SK-N-SH (cell line): ENCODE results near the gene SHISAL2B. TPM values are rescaled to one million over a fixed set of nuclear protein-coding genes. Genes with fewer than 3 reads are reported as not detected.
A peak's percentile ranks its signal among the peaks of the same experiment; 100 is the strongest.

Source experiments
- CTCF ChIA-PET: fragments of 300-600, 350-600 bp; formaldehyde crosslinking; extraction: SDS; loops from one replicate; lab custom pipeline; 2021; lab: Yijun Ruan, JAX
- POLR2A ChIA-PET: fragments of 350-600 bp; sonication (Branson Sonifier 250); formaldehyde crosslinking; extraction: SDS; loops from one replicate; lab custom pipeline; 2020; ENCODE audit warnings: antibody characterized with exemption, inconsistent platforms; lab: Yijun Ruan, JAX
- DNase-seq: peaks from one replicate; pipeline ENCODE4 v3.0.0; 2012
- H2AFZ ChIP-seq: fragments of 200-600 bp; sonication (generic); 2 replicates; pipeline ENCODE4 v1.8.1; 2016; ENCODE audit warnings: antibody characterized with exemption, mild to moderate bottlenecking, low read depth
- H3F3A ChIP-seq: fragments of 200-600 bp; sonication (generic); replicated peaks from 2 replicates; pipeline ENCODE3; 2016; ENCODE audit warnings: antibody characterized with exemption, mild to moderate bottlenecking; ENCODE audit not compliant: insufficient read depth
- H3K27ac ChIP-seq, 2 experiments: fragments of 200-500 bp in 1 of 2; fragments of 200-600 bp in 1 of 2; sonication (Bioruptor generic) in 1 of 2; sonication (generic), shearing (Covaris generic) in 1 of 2; 2 replicates each; pipeline versions ENCODE4 v1.5.1 to v1.6.1; 2014 to 2016; ENCODE audit warnings: low read depth in 2 of 2, inconsistent platforms in 1 of 2, low read length in 1 of 2, mild to moderate bottlenecking in 1 of 2, mixed read lengths in 1 of 2
- H3K27me3 ChIP-seq: fragments of 200-600 bp; sonication (generic), shearing (Covaris generic); 2 replicates; pipeline ENCODE4 v1.6.1; 2016; ENCODE audit warnings: mixed run types; ENCODE audit not compliant: insufficient read depth
- H3K36me3 ChIP-seq, 2 experiments: fragments of 200-500 bp in 1 of 2; fragments of 200-600 bp in 1 of 2; sonication (Bioruptor generic) in 1 of 2; sonication (generic) in 1 of 2; replicated peaks in 1 of 2; 2 replicates each; pipeline versions ENCODE3 to v1.5.1; 2014 to 2016; ENCODE audit warnings: low read length in 1 of 2, mild to moderate bottlenecking in 1 of 2; ENCODE audit not compliant: insufficient read depth in 2 of 2, control insufficient read depth in 1 of 2
- H3K4me1 ChIP-seq, 2 experiments: fragments of 200-500 bp in 1 of 2; fragments of 200-600 bp in 1 of 2; sonication (Bioruptor generic) in 1 of 2; sonication (generic), shearing (Covaris generic) in 1 of 2; 2 replicates each; pipeline versions ENCODE4 v1.5.1 to v1.6.1; 2014 to 2016; ENCODE audit warnings: low read depth in 1 of 2, low read length in 1 of 2, mixed run types in 1 of 2; ENCODE audit not compliant: insufficient read depth in 2 of 2, control insufficient read depth in 1 of 2
- H3K4me2 ChIP-seq: fragments of 200-600 bp; sonication (generic), shearing (Covaris generic); 2 replicates; pipeline ENCODE4 v1.6.1; 2017; ENCODE audit warnings: mixed run types
- H3K4me3 ChIP-seq, 2 experiments: fragments of 200-500 bp in 1 of 2; fragments of 200-600 bp in 1 of 2; sonication (Bioruptor generic) in 1 of 2; sonication (generic), shearing (Covaris generic) in 1 of 2; 2 replicates each; pipeline versions ENCODE4 v1.5.1 to v1.8.1; 2014 to 2016; ENCODE audit warnings: low read depth in 2 of 2, inconsistent platforms in 1 of 2, low read length in 1 of 2, mild to moderate bottlenecking in 1 of 2, mixed read lengths in 1 of 2, moderate library complexity in 1 of 2
- H3K79me2 ChIP-seq: fragments of 200-600 bp; sonication (generic); 2 replicates; pipeline ENCODE4 v1.8.1; 2017; ENCODE audit warnings: mild to moderate bottlenecking; ENCODE audit not compliant: insufficient read depth
- H3K9ac ChIP-seq: fragments of 200-600 bp; sonication (generic); 2 replicates; pipeline ENCODE4 v1.6.1; 2017; ENCODE audit warnings: mixed run types
- H3K9me2 ChIP-seq: fragments of 200-600 bp; sonication (generic); 2 replicates; pipeline ENCODE4 v1.6.1; 2017; ENCODE audit warnings: mixed run types
- H3K9me3 ChIP-seq: fragments of 200-600 bp; sonication (generic); 2 replicates; pipeline ENCODE4 v1.6.1; 2017; ENCODE audit warnings: mixed run types, mild to moderate bottlenecking, moderate library complexity
- H4K20me1 ChIP-seq: fragments of 200-600 bp; sonication (generic); 2 replicates; pipeline ENCODE4 v1.6.1; 2017; ENCODE audit warnings: mild to moderate bottlenecking, mixed run types; ENCODE audit not compliant: insufficient read depth
- CHD2 ChIP-seq: fragments of 150-350 bp; IDR thresholded peaks from 2 replicates; pipeline ENCODE4 v1.6.1; 2018; ENCODE audit warnings: low read length; ENCODE audit not compliant: partially characterized antibody
- CTCF ChIP-seq: fragments of 200-600 bp; sonication (generic); IDR thresholded peaks from 2 replicates; pipeline ENCODE4 v1.6.1; 2017; ENCODE audit warnings: antibody characterized with exemption, mild to moderate bottlenecking, moderate library complexity
- EP300 ChIP-seq, 2 experiments: IDR thresholded peaks; 2 replicates each; pipeline versions ENCODE4 v1.4.0 to v1.6.1; 2012; ENCODE audit warnings: borderline replicate concordance in 1 of 2, low read depth in 1 of 2, low read length in 1 of 2
- FOXM1 ChIP-seq: IDR thresholded peaks from 2 replicates; pipeline ENCODE4 v1.4.0; 2012; ENCODE audit warnings: low read depth, mild to moderate bottlenecking
- MAX ChIP-seq: IDR thresholded peaks from 2 replicates; pipeline ENCODE4 v1.4.0; 2012; ENCODE audit warnings: low read depth
- MXI1 ChIP-seq: IDR thresholded peaks from 2 replicates; pipeline ENCODE4 v1.6.1; 2012; ENCODE audit warnings: mild to moderate bottlenecking, low read depth, low read length, improper control_type of control experiment
- NFIC ChIP-seq: IDR thresholded peaks from 2 replicates; pipeline ENCODE4 v1.4.0; 2012; ENCODE audit warnings: borderline replicate concordance
- PBX3 ChIP-seq: IDR thresholded peaks from 2 replicates; pipeline ENCODE4; 2012
- RFX5 ChIP-seq: IDR thresholded peaks from 2 replicates; pipeline ENCODE4 v1.6.1; 2012; ENCODE audit warnings: mild to moderate bottlenecking, improper control_type of control experiment, low read length
- RXRA ChIP-seq: IDR thresholded peaks from 2 replicates; pipeline ENCODE4 v1.4.0; 2012; ENCODE audit warnings: low read depth, mild to moderate bottlenecking, borderline replicate concordance
- SIN3A ChIP-seq: IDR thresholded peaks from 2 replicates; pipeline ENCODE4 v1.6.1; 2012; ENCODE audit warnings: low read depth, mild to moderate bottlenecking, low read length, moderate library complexity, borderline replicate concordance
- TAF1 ChIP-seq: IDR thresholded peaks from 2 replicates; pipeline ENCODE4 v1.6.1; 2012; ENCODE audit warnings: low read depth, mild to moderate bottlenecking, low read length, moderate library complexity, borderline replicate concordance
- TCF12 ChIP-seq: IDR thresholded peaks from 2 replicates; pipeline ENCODE4 v1.4.0; 2012
- TEAD4 ChIP-seq: IDR thresholded peaks from 2 replicates; pipeline ENCODE4 v1.4.0; 2012; ENCODE audit warnings: mild to moderate bottlenecking, borderline replicate concordance; ENCODE audit not compliant: insufficient read depth
- YY1 ChIP-seq: IDR thresholded peaks from 2 replicates; pipeline ENCODE4 v1.4.0; 2012; ENCODE audit warnings: low read depth, mild to moderate bottlenecking
- WGBS: methylation state at CpG from one replicate; pipeline ENCODE4 v1.1.6; 2017; ENCODE audit warnings: low lambda C conversion rate; 5-methylcytosine and 5-hydroxymethylcytosine counted together
- polyA plus RNA-seq, 3 experiments: library from polyadenylated mRNA; depleted of rRNA; stranded (reverse); fragments of >200 nt; gene quantifications; 2 replicates each; pipeline ENCODE4 v1.2.3, GENCODE V29; 2012

The SHISAL2B gene
- polyA plus RNA-seq (2012; rRNA removed): 0.16 TPM in 1 of 2 replicates, not detected in the other
- polyA plus RNA-seq (2012; cell fraction: cytosol; rRNA removed): 0.05 and 0.10 TPM in 2 replicates
- 0.12 TPM in 1 of 2 replicates, not detected in the other for polyA plus RNA-seq (2012; cell fraction: nucleus; rRNA removed)

GRCh38 chr5:64690417-64691151 is at the start of gene SHISAL2B:
Gene SHISAL2B, plus strand, starts transcription at chr5:64690503. Its CDS starts 121 bp downstream, at chr5:64690624.
- Histone ChIP-seq H3K4me3 (peak within 1 kb of the TSS; percentile 27 to 44; a peak in 3 of 4 replicates), H3K9me3 (peaks cover 7% of the 10 kb centered on the region; the same call in 1 of the 2 replicates), H3F3A (no peaks in the 10 kb centered on the region), H3K9ac (no peak within 1 kb of the TSS), H3K36me3 (no peaks in the 10 kb centered on the region), H3K4me1 (no peaks in the 10 kb centered on the region; a peak in 1 of 4 replicates), H4K20me1 (no peaks in the 10 kb centered on the region), H2AFZ (peak within 1 kb of the TSS; percentile 46; the same call in 1 of the 2 replicates), H3K9me2 (no peaks in the 10 kb centered on the region), H3K79me2 (no peaks in the 10 kb centered on the region), H3K27ac (no peak within 1 kb of the TSS), H3K4me2 (peak within 1 kb of the TSS; percentile 77), H3K27me3 (peaks cover 55% of the 10 kb centered on the region)
- POLR2A ChIA-PET: no interaction called here
- CTCF ChIA-PET: interaction anchor here (0.8 to 1.7 kb wide), 2 partner anchors 78 to 79 kb away, joined by 4 read pairs; no protein-coding TSS in a partner anchor
- TF ChIP-seq RXRA: no peak
- TF ChIP-seq TAF1: no peak
- no peak for TF ChIP-seq CTCF
- no peak for TF ChIP-seq RFX5
- TF ChIP-seq MXI1: no peak
- no peak for TF ChIP-seq MAX
- TF ChIP-seq EP300 (IDR thresholded peaks at IDR 0.05; ENCODE audit: borderline replicate concordance in 1 of 2, low read depth in 1 of 2, low read length in 1 of 2): no peak
- no peak for TF ChIP-seq CHD2
- no peak for TF ChIP-seq FOXM1
- no peak for TF ChIP-seq NFIC
- TF ChIP-seq YY1: no peak
- no peak for TF ChIP-seq TEAD4
- no peak for TF ChIP-seq SIN3A
- DNase-seq: peak; percentile 55
- 7% methylated on average over 20 of the region's 71 CpGs for WGBS

GRCh38 chr5:64644831-64645230 is 45.5 kb upstream of the SHISAL2B start:
- no peak overlapping the region for H3K9ac ChIP-seq
- no peak overlapping the region for H3K4me3 ChIP-seq
- H3K79me2 ChIP-seq: no peaks in the 10 kb centered on the region
- TF ChIP-seq RXRA: no peak
- no peak for TF ChIP-seq EP300 (IDR thresholded peaks at IDR 0.05; ENCODE audit: borderline replicate concordance in 1 of 2, low read depth in 1 of 2, low read length in 1 of 2)
- TF ChIP-seq PBX3: no peak
- no peak for TF ChIP-seq TCF12
- no peak for TF ChIP-seq TEAD4
- TF ChIP-seq MAX: no peak
- H3K27ac ChIP-seq: no peak overlapping the region
- H3K36me3 ChIP-seq: no peaks in the 10 kb centered on the region
- DNase-seq: no peak
- H3K9me3 ChIP-seq: no peaks in the 10 kb centered on the region
- H3K4me2 ChIP-seq: no peak overlapping the region
- H3F3A ChIP-seq: no peaks in the 10 kb centered on the region
- H4K20me1 ChIP-seq: no peaks in the 10 kb centered on the region
- no peaks in the 10 kb centered on the region for H3K4me1 ChIP-seq
- ChIA-PET POLR2A (no interaction called here), CTCF (interaction anchor here (1.9 to 3.0 kb wide), 2 partner anchors 9 to 139 kb away, joined by 8 to 17 read pairs; no protein-coding TSS in a partner anchor)
- H3K27me3 ChIP-seq: no peaks in the 10 kb centered on the region
- H2AFZ ChIP-seq: no peak overlapping the region
- H3K9me2 ChIP-seq: no peaks in the 10 kb centered on the region
